Thoracic aorta (tissue), 2 donors: ENCODE measurements around the gene SNX21. TPM values are rescaled to one million over a fixed set of nuclear protein-coding genes. Genes with fewer than 3 reads are reported as not detected.

Experiments used
- ATAC-seq: fragments of 150-250 bp; one replicate; pipeline ENCODE4 v1.8.0; 2017; ENCODE audit warnings: low read depth; ENCODE audit not compliant: insufficient number of reproducible peaks, low FRiP score
- DNase-seq: peaks from one replicate; pipeline ENCODE4 v3.0.0-alpha.2; 2020; ENCODE audit warnings: low spot score
- H3K27ac ChIP-seq, 2 donors: fragments of 200-600 bp; sonication (generic); 1 replicate in 1 of 2; 2 replicates in 1 of 2; pipeline ENCODE4 v1.5.1; 2016; ENCODE audit warnings: mild to moderate bottlenecking in 2 of 2, moderate library complexity in 2 of 2
- H3K27me3 ChIP-seq: fragments of 200-600 bp; sonication (generic); replicated peaks from 2 replicates; pipeline ENCODE4 v1.6.0; 2016; ENCODE audit warnings: mild to moderate bottlenecking; ENCODE audit not compliant: insufficient read depth
- H3K36me3 ChIP-seq: fragments of 200-600 bp; sonication (generic); one replicate; pipeline ENCODE4 v1.5.1; 2016
- H3K4me1 ChIP-seq, 2 donors: fragments of 200-600 bp; sonication (generic); 1 replicate in 1 of 2; 2 replicates in 1 of 2; pipeline versions ENCODE4 v1.5.1 to v1.6.0; 2016; ENCODE audit warnings: low read depth in 2 of 2, mild to moderate bottlenecking in 1 of 2; ENCODE audit not compliant: control insufficient read depth in 1 of 2
- H3K4me3 ChIP-seq: fragments of 200-600 bp; sonication (generic); 2 replicates; pipeline ENCODE4 v1.5.1; 2016; ENCODE audit warnings: mild to moderate bottlenecking
- H3K9me3 ChIP-seq: fragments of 200-600 bp; sonication (generic); 2 replicates; pipeline ENCODE4 v1.5.1; 2016
- CTCF ChIP-seq: fragments of 200-600 bp; sonication (generic); IDR thresholded peaks from one replicate; pipeline ENCODE4 v1.5.1; 2019; ENCODE audit warnings: antibody characterized with exemption
- total RNA-seq, 2 donors: library from RNA; depleted of rRNA; stranded (reverse); fragments of >200 nt; gene quantifications; one replicate each; pipeline versions ENCODE4 v1.1.0 to v1.2.3, GENCODE V29; 2016

Gene SNX21
- total RNA-seq, 2 donors from 2014 or later: 78.2 to 133 TPM

GRCh38 chr20:45813006-45813340 lies 20.6 kb upstream of the SNX21 start:
- Histone ChIP-seq H3K27me3 (no peaks in the 10 kb centered on the region), H3K9me3 (no peaks in the 10 kb centered on the region), H3K27ac (no peak overlapping the region), H3K36me3 (peaks cover 27% of the 10 kb centered on the region), H3K4me3 (peak overlapping the region; percentile 75), H3K4me1 (peaks cover 12 to 21% of the 10 kb centered on the region in 2 donors)
- TF ChIP-seq CTCF: no peak
- DNase-seq (no peak), ATAC-seq (no peak)

GRCh38 chr20:45813489-45813888 lies 20.1 kb upstream of the SNX21 start:
- ATAC-seq: no peak
- no peak overlapping the region for H3K4me3 ChIP-seq
- no peak overlapping the region for H3K27ac ChIP-seq
- TF ChIP-seq CTCF: no peak
- H3K27me3 ChIP-seq: no peaks in the 10 kb centered on the region
- peaks cover 27% of the 10 kb centered on the region for H3K36me3 ChIP-seq
- no peak for DNase-seq
- peaks cover 15 to 26% of the 10 kb centered on the region in 2 donors for H3K4me1 ChIP-seq
- no peaks in the 10 kb centered on the region for H3K9me3 ChIP-seq

- ATAC-seq (no peak), DNase-seq (no peak)
- no peak overlapping the region for H3K4me3 ChIP-seq
Measured at GRCh38 chr20:45814314-45814713, 19.3 kb upstream of the SNX21 start.

GRCh38 chr20:45816951-45817350 lies 16.6 kb upstream of the SNX21 start:
- Histone ChIP-seq H3K27ac (peak overlapping the region; percentile 87 to 92), H3K4me3 (no peak overlapping the region), H3K36me3 (no peaks in the 10 kb centered on the region), H3K27me3 (no peaks in the 10 kb centered on the region), H3K4me1 (peaks cover 13 to 31% of the 10 kb centered on the region in 2 donors), H3K9me3 (no peaks in the 10 kb centered on the region)
- no peak for ATAC-seq
- no peak for DNase-seq
- no peak for TF ChIP-seq CTCF

More at GRCh38 chr20:45814314-45814713, 19.3 kb upstream of the SNX21 start:
- H3K36me3 ChIP-seq: peaks cover 19% of the 10 kb centered on the region
- no peaks in the 10 kb centered on the region for H3K27me3 ChIP-seq
- peaks cover 15 to 30% of the 10 kb centered on the region in 2 donors for H3K4me1 ChIP-seq
- no peak overlapping the region for H3K27ac ChIP-seq
- H3K9me3 ChIP-seq: no peaks in the 10 kb centered on the region
- TF ChIP-seq CTCF: no peak

- peak overlapping the region; percentile 87 to 92 for H3K27ac ChIP-seq
- TF ChIP-seq CTCF: no peak
- DNase-seq (no peak), ATAC-seq (peak; percentile 54)
- H3K36me3 ChIP-seq: no peaks in the 10 kb centered on the region
- no peak overlapping the region for H3K4me3 ChIP-seq
- no peaks in the 10 kb centered on the region for H3K9me3 ChIP-seq
- peaks cover 11 to 36% of the 10 kb centered on the region in 2 donors for H3K4me1 ChIP-seq
- no peaks in the 10 kb centered on the region for H3K27me3 ChIP-seq
Measured at GRCh38 chr20:45817376-45818194, 16.0 kb upstream of the SNX21 start.
